ENCODE measurements around the gene COL4A2.

COL4A2 gene

DNA sequence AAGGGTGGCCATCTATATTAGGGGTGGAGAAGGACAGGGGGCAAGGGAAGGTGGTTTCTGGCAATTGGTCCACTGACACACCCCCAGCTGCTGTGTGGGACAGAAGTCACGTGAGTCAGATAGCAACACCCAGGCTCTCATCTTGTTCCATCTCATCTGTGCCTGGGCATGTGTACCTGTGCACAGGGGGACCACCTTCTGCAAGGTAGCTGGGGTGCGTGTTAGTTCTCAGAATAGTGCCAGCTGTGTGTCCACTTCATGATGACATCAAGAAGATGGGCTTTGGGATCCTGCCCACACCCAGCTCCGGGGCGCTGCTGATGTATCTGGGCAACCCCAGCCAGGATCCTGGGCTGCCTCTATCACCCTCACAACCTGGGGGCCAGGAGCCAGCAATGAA is 38.6 kb downstream of the COL4A2 start:
- Histone ChIP-seq H3K4me1 (ENCODE audit: insufficient read depth, low read length) (peaks cover 11% of the 10 kb centered on the region), H3K9me3 (ENCODE audit: control insufficient read depth, insufficient read depth, low read length) (no peaks in the 10 kb centered on the region), H3K9ac (ENCODE audit: low read depth, low read length) (no peak overlapping the region), H3K36me3 (ENCODE audit: insufficient read depth, low read length) (no peaks in the 10 kb centered on the region)

DNA sequence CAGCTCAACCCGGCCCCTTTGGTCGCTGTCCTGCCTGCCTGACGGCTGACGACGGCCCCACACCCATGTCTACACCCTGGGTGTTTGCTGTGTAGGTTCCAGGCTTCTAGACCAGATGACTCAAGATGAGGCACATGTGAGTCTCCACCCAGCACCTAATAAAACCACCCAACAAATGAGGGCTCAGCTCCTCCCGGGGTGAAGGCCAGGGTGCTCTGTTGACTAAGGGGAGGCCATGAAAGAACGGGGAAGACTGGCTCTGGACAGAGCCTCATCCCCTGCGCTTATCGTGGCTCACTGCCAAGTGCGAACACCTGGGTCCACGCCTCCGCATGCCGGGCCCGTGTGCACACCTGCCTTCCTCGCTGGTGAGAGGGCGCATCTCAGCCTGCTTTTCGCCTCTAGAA is 39.6 kb downstream of the COL4A2 start:
- Histone ChIP-seq H3K36me3 (ENCODE audit: insufficient read depth, low read length) (no peaks in the 10 kb centered on the region), H3K9me3 (ENCODE audit: control insufficient read depth, insufficient read depth, low read length) (no peaks in the 10 kb centered on the region), H3K4me1 (ENCODE audit: insufficient read depth, low read length) (peaks cover 1% of the 10 kb centered on the region), H3K9ac (ENCODE audit: low read depth, low read length) (no peak overlapping the region)

- H3K4me1 ChIP-seq (ENCODE audit: insufficient read depth, low read length) = no peaks in the 10 kb centered on the region; the same call in 1 of the 2 replicates
These were observed 40.0 kb downstream of the COL4A2 start for GRCh38 chr13:110347088-110347487.

GRCh38 chr13:110347535-110348308 is 40.6 kb downstream of the COL4A2 start:
- no peaks in the 10 kb centered on the region for H3K36me3 ChIP-seq (ENCODE audit: insufficient read depth, low read length)
- H3K9me3 ChIP-seq (ENCODE audit: control insufficient read depth, insufficient read depth, low read length) = no peaks in the 10 kb centered on the region
- no peaks in the 10 kb centered on the region; the same call in 1 of the 2 replicates for H3K4me1 ChIP-seq (ENCODE audit: insufficient read depth, low read length)
- H3K9ac ChIP-seq (ENCODE audit: low read depth, low read length) = no peak overlapping the region

More at GRCh38 chr13:110347088-110347487, 40.0 kb downstream of the COL4A2 start:
- H3K36me3 ChIP-seq (ENCODE audit: insufficient read depth, low read length) = no peaks in the 10 kb centered on the region
- no peaks in the 10 kb centered on the region for H3K9me3 ChIP-seq (ENCODE audit: control insufficient read depth, insufficient read depth, low read length)
- H3K9ac ChIP-seq (ENCODE audit: low read depth, low read length) = no peak overlapping the region

- Histone ChIP-seq H3K9me3 (ENCODE audit: control insufficient read depth, insufficient read depth, low read length) (no peaks in the 10 kb centered on the region), H3K9ac (ENCODE audit: low read depth, low read length) (no peak overlapping the region), H3K4me1 (ENCODE audit: insufficient read depth, low read length) (no peaks in the 10 kb centered on the region; the same call in 1 of the 2 replicates), H3K36me3 (ENCODE audit: insufficient read depth, low read length) (no peaks in the 10 kb centered on the region)
These were observed 41.4 kb downstream of the COL4A2 start for GRCh38 chr13:110348309-110349105.

GRCh38 chr13:110349239-110349638 is 42.2 kb downstream of the COL4A2 start:
- H3K4me1 ChIP-seq (ENCODE audit: insufficient read depth, low read length) = no peaks in the 10 kb centered on the region; the same call in 1 of the 2 replicates
- no peak overlapping the region for H3K9ac ChIP-seq (ENCODE audit: low read depth, low read length)
- H3K9me3 ChIP-seq (ENCODE audit: control insufficient read depth, insufficient read depth, low read length) = no peaks in the 10 kb centered on the region
- H3K36me3 ChIP-seq (ENCODE audit: insufficient read depth, low read length) = no peaks in the 10 kb centered on the region

DNA sequence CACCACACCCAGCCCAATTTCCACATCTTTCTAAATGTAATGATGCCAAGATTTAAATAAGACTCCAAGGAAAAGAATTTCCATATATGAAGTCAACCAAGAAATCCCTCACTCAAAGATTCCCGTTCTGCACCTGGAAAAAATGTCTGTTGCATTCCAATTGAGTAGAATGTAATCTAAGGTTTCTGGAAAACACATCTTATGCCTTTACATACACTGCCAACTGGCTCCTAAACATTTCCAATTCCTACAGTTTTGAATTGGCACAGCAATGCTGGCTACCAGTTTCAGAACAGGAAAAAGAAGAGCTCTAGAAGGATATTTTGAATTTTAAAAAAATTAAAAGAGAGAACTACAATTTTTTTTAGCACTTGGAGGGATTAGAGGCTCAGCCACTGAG is 43.0 kb downstream of the COL4A2 start:
- Histone ChIP-seq H3K9me3 (ENCODE audit: control insufficient read depth, insufficient read depth, low read length) (no peaks in the 10 kb centered on the region), H3K4me1 (ENCODE audit: insufficient read depth, low read length) (peaks cover 3% of the 10 kb centered on the region), H3K9ac (ENCODE audit: low read depth, low read length) (no peak overlapping the region), H3K36me3 (ENCODE audit: insufficient read depth, low read length) (no peaks in the 10 kb centered on the region)

DNA sequence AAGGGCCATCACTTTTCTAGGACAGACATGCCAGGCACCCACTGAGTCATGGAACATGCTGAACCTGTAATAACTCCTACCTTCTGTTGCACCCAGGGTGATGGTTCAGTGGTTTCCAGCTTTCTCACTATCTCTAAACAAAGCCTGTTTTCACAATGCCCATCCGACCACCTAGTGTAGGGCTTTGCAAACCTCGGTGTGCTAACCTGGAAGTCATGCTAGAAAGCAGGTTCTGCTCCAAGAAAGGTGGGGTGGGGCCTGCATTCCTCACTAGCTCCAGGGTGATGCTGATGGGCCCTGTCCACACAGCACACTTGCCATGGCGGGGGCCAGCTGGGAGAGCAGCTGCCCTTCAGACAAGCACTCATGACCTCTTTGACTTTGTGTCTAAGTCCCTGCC is 43.4 kb downstream of the COL4A2 start:
- Histone ChIP-seq H3K9ac (ENCODE audit: low read depth, low read length) (no peak overlapping the region), H3K9me3 (ENCODE audit: control insufficient read depth, insufficient read depth, low read length) (no peaks in the 10 kb centered on the region), H3K36me3 (ENCODE audit: insufficient read depth, low read length) (no peaks in the 10 kb centered on the region), H3K4me1 (ENCODE audit: insufficient read depth, low read length) (peaks cover 4% of the 10 kb centered on the region)

DNA sequence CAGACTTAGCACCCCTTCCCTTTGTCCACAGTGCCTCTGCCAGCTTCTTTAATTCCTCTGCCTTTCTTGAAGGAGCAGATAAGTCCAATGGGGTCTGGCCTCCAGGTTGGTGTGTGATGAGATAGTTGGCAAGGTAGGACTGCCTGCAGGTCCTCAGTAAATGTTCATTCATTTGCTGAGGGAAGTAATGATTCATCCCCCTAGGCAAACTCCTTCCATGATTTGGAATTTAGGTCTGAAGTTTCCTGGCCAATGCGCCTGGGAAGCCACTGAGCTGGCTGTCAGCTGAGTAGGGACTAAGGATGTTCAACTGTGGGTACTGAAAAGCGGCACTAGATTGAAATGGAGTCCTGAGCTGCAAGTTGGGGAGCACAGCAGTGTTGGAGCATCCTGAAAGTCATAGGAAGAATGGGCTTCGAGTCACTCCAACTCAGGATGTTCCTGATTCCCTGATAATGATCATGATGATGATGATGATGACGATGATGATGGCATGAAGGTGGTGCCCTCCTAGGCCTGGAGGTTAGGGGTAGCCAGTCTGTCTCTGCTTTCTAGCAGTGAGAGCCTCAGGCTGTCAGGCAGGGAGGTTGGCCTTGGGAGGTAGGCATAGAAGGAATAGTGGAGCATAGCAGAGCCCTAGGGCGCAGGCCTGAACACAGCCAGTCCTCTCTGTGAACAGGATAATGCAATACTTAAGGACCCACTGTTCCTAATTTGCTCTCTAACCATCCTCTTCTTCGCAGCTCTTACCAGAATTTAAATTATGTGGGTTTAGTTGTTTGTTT is 44.7 kb downstream of the COL4A2 start:
- H3K36me3 ChIP-seq (ENCODE audit: insufficient read depth, low read length) = no peaks in the 10 kb centered on the region
- H3K9ac ChIP-seq (ENCODE audit: low read depth, low read length) = no peak overlapping the region
- peaks cover 4% of the 10 kb centered on the region for H3K4me1 ChIP-seq (ENCODE audit: insufficient read depth, low read length)
- no peaks in the 10 kb centered on the region for H3K9me3 ChIP-seq (ENCODE audit: control insufficient read depth, insufficient read depth, low read length)

DNA sequence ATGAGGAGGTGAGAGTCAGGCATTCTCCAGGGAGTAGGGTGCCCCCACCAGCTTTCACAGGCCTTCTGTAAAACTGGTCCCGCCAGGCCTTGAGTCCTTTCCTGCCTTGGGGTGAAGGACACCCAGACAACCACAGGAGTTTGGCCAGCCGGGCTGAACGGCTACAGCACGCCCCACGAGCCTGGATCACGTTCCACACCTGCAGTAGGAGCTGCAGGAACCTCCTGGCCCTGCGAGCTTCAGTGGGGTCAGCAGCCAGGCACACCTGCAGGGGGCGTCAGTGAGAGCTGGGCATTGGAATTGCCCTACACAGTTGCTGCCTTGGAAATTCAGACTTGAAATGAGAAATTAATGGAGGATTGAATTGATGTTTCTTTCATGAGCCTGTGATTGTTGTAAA is 45.7 kb downstream of the COL4A2 start:
- no peaks in the 10 kb centered on the region for H3K36me3 ChIP-seq (ENCODE audit: insufficient read depth, low read length)
- H3K4me1 ChIP-seq (ENCODE audit: insufficient read depth, low read length) = peaks cover 4% of the 10 kb centered on the region
- no peaks in the 10 kb centered on the region for H3K9me3 ChIP-seq (ENCODE audit: control insufficient read depth, insufficient read depth, low read length)
- no peak overlapping the region for H3K9ac ChIP-seq (ENCODE audit: low read depth, low read length)

GRCh38 chr13:110353339-110353977 is 46.4 kb downstream of the COL4A2 start:
- H3K9ac ChIP-seq (ENCODE audit: low read depth, low read length) = no peak overlapping the region
- H3K9me3 ChIP-seq (ENCODE audit: control insufficient read depth, insufficient read depth, low read length) = no peaks in the 10 kb centered on the region
- no peaks in the 10 kb centered on the region for H3K36me3 ChIP-seq (ENCODE audit: insufficient read depth, low read length)
- H3K4me1 ChIP-seq (ENCODE audit: insufficient read depth, low read length) = peaks cover 4% of the 10 kb centered on the region

DNA sequence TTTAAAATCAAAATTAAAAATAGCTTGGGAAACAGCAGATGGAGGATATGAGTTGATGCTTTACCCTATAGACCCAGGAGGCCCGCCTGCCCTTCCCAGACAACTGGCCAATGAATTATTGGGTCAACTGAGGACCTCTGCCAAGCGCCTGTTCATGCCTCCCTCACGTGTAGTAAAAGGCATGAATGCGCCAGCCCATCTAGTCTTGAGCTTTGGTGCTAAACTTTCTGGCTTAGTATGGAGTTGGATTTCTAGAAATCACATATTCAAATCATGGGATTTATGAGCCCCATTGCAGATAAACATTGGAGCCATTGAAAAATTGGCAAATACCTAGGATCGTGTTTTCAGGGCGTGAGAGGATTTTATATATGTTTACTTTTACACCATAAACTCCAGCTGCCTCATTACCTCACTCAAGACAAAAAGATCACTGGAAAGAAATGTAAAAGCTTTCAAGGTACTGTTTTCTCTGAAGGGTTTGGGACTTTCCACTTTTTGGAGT is 47.1 kb downstream of the COL4A2 start:
- peaks cover 4% of the 10 kb centered on the region for H3K4me1 ChIP-seq (ENCODE audit: insufficient read depth, low read length)
- no peaks in the 10 kb centered on the region for H3K36me3 ChIP-seq (ENCODE audit: insufficient read depth, low read length)
- H3K9me3 ChIP-seq (ENCODE audit: control insufficient read depth, insufficient read depth, low read length) = no peaks in the 10 kb centered on the region
- no peak overlapping the region for H3K9ac ChIP-seq (ENCODE audit: low read depth, low read length)

- no peak overlapping the region for H3K9ac ChIP-seq (ENCODE audit: low read depth, low read length)
- no peaks in the 10 kb centered on the region for H3K36me3 ChIP-seq (ENCODE audit: insufficient read depth, low read length)
- H3K9me3 ChIP-seq (ENCODE audit: control insufficient read depth, insufficient read depth, low read length) = no peaks in the 10 kb centered on the region
- H3K4me1 ChIP-seq (ENCODE audit: insufficient read depth, low read length) = peaks cover 4% of the 10 kb centered on the region
These were observed 47.8 kb downstream of the COL4A2 start for GRCh38 chr13:110354715-110355473.
